IPS DF 19.7 (cell line): ENCODE data around the gene PTPRD.
"Not testable (repeated sequence)": the region's sequence is repeated elsewhere in the genome, so short reads cannot be mapped to it uniquely, and the experiment has no call there.

Experiments used
- DNase-seq: peaks from one replicate; pipeline ENCODE4 v3.0.0-alpha.2; 2013; ENCODE audit warnings: low read depth, low spot score

PTPRD gene

GRCh38 chr9:9499546-9499945, 1113.3 kb downstream of the PTPRD start:
- no peak for DNase-seq

- no peak for DNase-seq
Measured at GRCh38 chr9:9498846-9499245, 1114.0 kb downstream of the PTPRD start.

- DNase-seq: no peak
Measured at GRCh38 chr9:9498128-9498527, 1114.7 kb downstream of the PTPRD start.

GRCh38 chr9:9494336-9494735, 1118.5 kb downstream of the PTPRD start:
- no peak for DNase-seq

- no peak for DNase-seq
Measured at GRCh38 chr9:9492506-9492905, 1120.3 kb downstream of the PTPRD start.

- no peak for DNase-seq
Measured at GRCh38 chr9:9489183-9489582, 1123.6 kb downstream of the PTPRD start.

- no peak for DNase-seq
Measured at GRCh38 chr9:9483175-9483574, 1129.6 kb downstream of the PTPRD start.

- no peak for DNase-seq
Measured at GRCh38 chr9:9478741-9479140, 1134.1 kb downstream of the PTPRD start.

GRCh38 chr9:9469271-9469670, 1143.5 kb downstream of the PTPRD start:
- DNase-seq: no peak

GRCh38 chr9:9441874-9442273, 1170.9 kb downstream of the PTPRD start:
- DNase-seq: not testable (repeated sequence)

- no peak for DNase-seq
Measured at GRCh38 chr9:9437641-9438040, 1175.2 kb downstream of the PTPRD start.

GRCh38 chr9:9426454-9426853, 1186.3 kb downstream of the PTPRD start:
- DNase-seq: not testable (repeated sequence)

- DNase-seq: no peak
Measured at GRCh38 chr9:9412241-9412640, 1200.6 kb downstream of the PTPRD start.

GRCh38 chr9:9410736-9411135, 1202.1 kb downstream of the PTPRD start:
- no peak for DNase-seq

GRCh38 chr9:9399982-9400381, 1212.8 kb downstream of the PTPRD start:
- DNase-seq: no peak

GRCh38 chr9:9396518-9396917, 1216.3 kb downstream of the PTPRD start:
- DNase-seq: no peak

- DNase-seq: no peak
Measured at GRCh38 chr9:9395539-9395938, 1217.3 kb downstream of the PTPRD start.

GRCh38 chr9:9392755-9393154, 1220.0 kb downstream of the PTPRD start:
- no peak for DNase-seq

GRCh38 chr9:9389904-9390303, 1222.9 kb downstream of the PTPRD start:
- DNase-seq: no peak

GRCh38 chr9:9387511-9388115, 1225.2 kb downstream of the PTPRD start:
- no peak for DNase-seq

- DNase-seq: no peak
Measured at GRCh38 chr9:9362332-9362731, 1250.5 kb downstream of the PTPRD start.

- no peak for DNase-seq
Measured at GRCh38 chr9:9352877-9353481, 1259.8 kb downstream of the PTPRD start.

GRCh38 chr9:9341203-9341602, 1271.6 kb downstream of the PTPRD start:
- DNase-seq: no peak

GRCh38 chr9:9337129-9337528, 1275.7 kb downstream of the PTPRD start:
- no peak for DNase-seq
